Ishikawa (cell line): Measurements from ENCODE around the gene MAGOH.

ENCODE experiments used
- CEBPB ChIP-seq: IDR thresholded peaks from 2 replicates; pipeline ENCODE4 v1.6.1; 2012
- CREB1 ChIP-seq: IDR thresholded peaks from 2 replicates; pipeline ENCODE4 v1.6.1; 2012; ENCODE audit warnings: low read depth
- EGR1 ChIP-seq: IDR thresholded peaks from 2 replicates; pipeline ENCODE4 v1.6.1; 2012
- EP300 ChIP-seq: IDR thresholded peaks from 2 replicates; pipeline ENCODE4 v1.6.1; 2012; ENCODE audit warnings: borderline replicate concordance
- FOXM1 ChIP-seq: IDR thresholded peaks from 2 replicates; pipeline ENCODE4 v1.6.1; 2012; ENCODE audit warnings: low read depth, borderline replicate concordance
- MAX ChIP-seq: IDR thresholded peaks from 2 replicates; pipeline ENCODE4 v1.6.1; 2012
- NFIC ChIP-seq: IDR thresholded peaks from 2 replicates; pipeline ENCODE4 v1.6.1; 2012
- RAD21 ChIP-seq: IDR thresholded peaks from 2 replicates; pipeline ENCODE4 v1.6.1; 2012; ENCODE audit warnings: low read depth
- TAF1 ChIP-seq: IDR thresholded peaks from 2 replicates; pipeline ENCODE4 v1.6.1; 2012; ENCODE audit warnings: low read depth, mild to moderate bottlenecking
- TCF12 ChIP-seq: IDR thresholded peaks from 2 replicates; pipeline ENCODE4 v1.6.1; 2012; ENCODE audit warnings: low read depth
- TEAD4 ChIP-seq: IDR thresholded peaks from 2 replicates; pipeline ENCODE4 v1.6.1; 2012
- YY1 ChIP-seq: IDR thresholded peaks from 2 replicates; pipeline ENCODE4 v1.6.1; 2012; ENCODE audit warnings: low read depth
- ZBTB7A ChIP-seq: IDR thresholded peaks from 2 replicates; pipeline ENCODE4 v1.6.1; 2012; ENCODE audit warnings: low read depth
- TF ChIP-seq, protein P1 (sequence below): IDR thresholded peaks from 2 replicates; pipeline ENCODE4 v1.6.1; 2012; ENCODE audit warnings: low read depth, mild to moderate bottlenecking
- TF ChIP-seq, protein P2 (sequence below): IDR thresholded peaks from 2 replicates; pipeline ENCODE4 v1.6.1; 2012

MAGOH gene

DNA sequence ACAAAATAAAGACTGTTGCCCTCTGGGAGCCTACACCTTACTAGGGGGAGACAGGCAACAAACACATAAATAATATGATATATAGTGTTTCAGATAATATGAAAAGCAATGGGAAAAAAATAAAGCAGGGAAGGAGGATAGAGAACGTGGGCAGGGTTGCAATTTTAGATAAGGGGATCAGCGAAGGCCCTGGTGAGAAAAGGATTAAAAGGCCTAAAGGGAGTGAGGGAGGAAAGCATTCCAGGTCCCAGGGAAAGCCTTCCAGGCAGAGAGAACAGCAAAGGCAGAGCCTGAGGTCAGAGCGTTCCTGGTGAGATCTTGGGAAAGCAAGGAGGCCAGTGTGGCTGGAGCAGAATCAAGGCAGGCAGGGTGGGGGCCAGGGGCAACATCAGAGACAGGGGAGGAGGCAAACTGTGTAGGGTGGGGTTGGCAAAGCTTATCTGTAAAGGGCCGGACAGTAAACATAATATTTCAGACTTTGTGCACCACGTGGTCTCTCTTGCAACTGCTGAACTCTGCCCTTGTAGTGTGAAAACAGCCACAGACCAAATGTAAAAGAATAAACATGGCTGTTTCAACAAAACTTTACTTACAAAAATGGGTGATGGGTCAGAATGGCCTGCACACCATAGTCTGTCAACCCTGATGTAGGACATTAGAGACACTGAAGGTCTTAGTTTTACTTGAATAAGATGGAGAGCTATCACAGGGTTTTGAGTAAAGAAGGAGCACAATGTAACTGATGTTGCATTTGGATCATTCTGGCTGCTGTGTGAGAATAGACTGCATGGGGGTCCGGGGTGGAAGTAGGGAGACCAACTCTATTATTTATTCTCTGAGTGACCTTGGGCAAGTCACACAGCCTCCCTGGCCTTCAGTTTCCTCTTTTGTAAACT, 55.0 kb downstream of the MAGOH start:
- TF ChIP-seq YY1 (no peak), TAF1 (no peak), FOXM1 (no peak), RAD21 (no peak), ZBTB7A (no peak), CEBPB (no peak), EGR1 (no peak), TCF12 (no peak), MAX (no peak), TEAD4 (no peak), EP300 (no peak), NFIC (no peak), CREB1 (no peak)
- TF ChIP-seq, protein P1, sequence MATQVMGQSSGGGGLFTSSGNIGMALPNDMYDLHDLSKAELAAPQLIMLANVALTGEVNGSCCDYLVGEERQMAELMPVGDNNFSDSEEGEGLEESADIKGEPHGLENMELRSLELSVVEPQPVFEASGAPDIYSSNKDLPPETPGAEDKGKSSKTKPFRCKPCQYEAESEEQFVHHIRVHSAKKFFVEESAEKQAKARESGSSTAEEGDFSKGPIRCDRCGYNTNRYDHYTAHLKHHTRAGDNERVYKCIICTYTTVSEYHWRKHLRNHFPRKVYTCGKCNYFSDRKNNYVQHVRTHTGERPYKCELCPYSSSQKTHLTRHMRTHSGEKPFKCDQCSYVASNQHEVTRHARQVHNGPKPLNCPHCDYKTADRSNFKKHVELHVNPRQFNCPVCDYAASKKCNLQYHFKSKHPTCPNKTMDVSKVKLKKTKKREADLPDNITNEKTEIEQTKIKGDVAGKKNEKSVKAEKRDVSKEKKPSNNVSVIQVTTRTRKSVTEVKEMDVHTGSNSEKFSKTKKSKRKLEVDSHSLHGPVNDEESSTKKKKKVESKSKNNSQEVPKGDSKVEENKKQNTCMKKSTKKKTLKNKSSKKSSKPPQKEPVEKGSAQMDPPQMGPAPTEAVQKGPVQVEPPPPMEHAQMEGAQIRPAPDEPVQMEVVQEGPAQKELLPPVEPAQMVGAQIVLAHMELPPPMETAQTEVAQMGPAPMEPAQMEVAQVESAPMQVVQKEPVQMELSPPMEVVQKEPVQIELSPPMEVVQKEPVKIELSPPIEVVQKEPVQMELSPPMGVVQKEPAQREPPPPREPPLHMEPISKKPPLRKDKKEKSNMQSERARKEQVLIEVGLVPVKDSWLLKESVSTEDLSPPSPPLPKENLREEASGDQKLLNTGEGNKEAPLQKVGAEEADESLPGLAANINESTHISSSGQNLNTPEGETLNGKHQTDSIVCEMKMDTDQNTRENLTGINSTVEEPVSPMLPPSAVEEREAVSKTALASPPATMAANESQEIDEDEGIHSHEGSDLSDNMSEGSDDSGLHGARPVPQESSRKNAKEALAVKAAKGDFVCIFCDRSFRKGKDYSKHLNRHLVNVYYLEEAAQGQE, result no peak
- TF ChIP-seq, protein P2, sequence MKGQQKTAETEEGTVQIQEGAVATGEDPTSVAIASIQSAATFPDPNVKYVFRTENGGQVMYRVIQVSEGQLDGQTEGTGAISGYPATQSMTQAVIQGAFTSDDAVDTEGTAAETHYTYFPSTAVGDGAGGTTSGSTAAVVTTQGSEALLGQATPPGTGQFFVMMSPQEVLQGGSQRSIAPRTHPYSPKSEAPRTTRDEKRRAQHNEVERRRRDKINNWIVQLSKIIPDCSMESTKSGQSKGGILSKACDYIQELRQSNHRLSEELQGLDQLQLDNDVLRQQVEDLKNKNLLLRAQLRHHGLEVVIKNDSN, result no peak

- no peak for TF ChIP-seq RAD21
- no peak for TF ChIP-seq EGR1
- no peak for TF ChIP-seq FOXM1
- TF ChIP-seq ZBTB7A, result no peak
- no peak for TF ChIP-seq CEBPB
- TF ChIP-seq, protein P2, result no peak
- no peak for TF ChIP-seq YY1
- TF ChIP-seq, protein P1, result no peak
- no peak for TF ChIP-seq EP300
- TF ChIP-seq TAF1, result no peak
- TF ChIP-seq TEAD4, result no peak
- TF ChIP-seq MAX, result no peak
- TF ChIP-seq TCF12, result no peak
- no peak for TF ChIP-seq NFIC
- no peak for TF ChIP-seq CREB1
These were observed 55.6 kb downstream of the MAGOH start for GRCh38 chr1:53182716-53183094.

- TF ChIP-seq RAD21 (peak; percentile 71), TEAD4 (peak; percentile 99), YY1 (0 out of 2 replicates have a peak, but pooled peaks have one; percentile 19), EP300 (no peak), MAX (peak; percentile 44; the same call in 1 of the 2 replicates)
These were observed 56.2 kb downstream of the MAGOH start for GRCh38 chr1:53182111-53182593.

- TF ChIP-seq ZBTB7A, result no peak
- TF ChIP-seq CEBPB, result no peak
- TF ChIP-seq, protein P1, result no peak
- no peak for TF ChIP-seq TEAD4
- TF ChIP-seq, protein P2, result no peak
- no peak for TF ChIP-seq RAD21
- no peak for TF ChIP-seq EP300
- TF ChIP-seq EGR1, result no peak
- no peak for TF ChIP-seq YY1
- no peak for TF ChIP-seq TCF12
- no peak for TF ChIP-seq MAX
- TF ChIP-seq TAF1, result no peak
- no peak for TF ChIP-seq NFIC
- no peak for TF ChIP-seq FOXM1
- no peak for TF ChIP-seq CREB1
These were observed 57.4 kb downstream of the MAGOH start for GRCh38 chr1:53180951-53181350.
